Measurements from ENCODE around the gene PRCD. TPM values are rescaled to one million over a fixed set of nuclear protein-coding genes. Genes with fewer than 3 reads are reported as not detected.

PRCD gene
- total RNA-seq = 5.7 and 6.6 TPM in 2 replicates

GRCh38 chr17:76539631-76540271 lies at the start of gene PRCD:
TSS of gene PRCD (plus strand) at chr17:76540044. CDS start at chr17:76540142, 98 bp downstream.

GRCh38 chr17:76501018-76501826 lies 38.6 kb upstream of the PRCD start, which contains the start of gene RHBDF2:
TSS of gene RHBDF2 (minus strand) at chr17:76501423. CDS start at chr17:76481524, 19,899 bp downstream.

GRCh38 chr17:76537578-76538280 lies 2.1 kb upstream of the PRCD start, which contains the start of gene CYGB:
TSS of gene CYGB (minus strand) at chr17:76537709. CDS start at chr17:76537542, 167 bp downstream.

DNA sequence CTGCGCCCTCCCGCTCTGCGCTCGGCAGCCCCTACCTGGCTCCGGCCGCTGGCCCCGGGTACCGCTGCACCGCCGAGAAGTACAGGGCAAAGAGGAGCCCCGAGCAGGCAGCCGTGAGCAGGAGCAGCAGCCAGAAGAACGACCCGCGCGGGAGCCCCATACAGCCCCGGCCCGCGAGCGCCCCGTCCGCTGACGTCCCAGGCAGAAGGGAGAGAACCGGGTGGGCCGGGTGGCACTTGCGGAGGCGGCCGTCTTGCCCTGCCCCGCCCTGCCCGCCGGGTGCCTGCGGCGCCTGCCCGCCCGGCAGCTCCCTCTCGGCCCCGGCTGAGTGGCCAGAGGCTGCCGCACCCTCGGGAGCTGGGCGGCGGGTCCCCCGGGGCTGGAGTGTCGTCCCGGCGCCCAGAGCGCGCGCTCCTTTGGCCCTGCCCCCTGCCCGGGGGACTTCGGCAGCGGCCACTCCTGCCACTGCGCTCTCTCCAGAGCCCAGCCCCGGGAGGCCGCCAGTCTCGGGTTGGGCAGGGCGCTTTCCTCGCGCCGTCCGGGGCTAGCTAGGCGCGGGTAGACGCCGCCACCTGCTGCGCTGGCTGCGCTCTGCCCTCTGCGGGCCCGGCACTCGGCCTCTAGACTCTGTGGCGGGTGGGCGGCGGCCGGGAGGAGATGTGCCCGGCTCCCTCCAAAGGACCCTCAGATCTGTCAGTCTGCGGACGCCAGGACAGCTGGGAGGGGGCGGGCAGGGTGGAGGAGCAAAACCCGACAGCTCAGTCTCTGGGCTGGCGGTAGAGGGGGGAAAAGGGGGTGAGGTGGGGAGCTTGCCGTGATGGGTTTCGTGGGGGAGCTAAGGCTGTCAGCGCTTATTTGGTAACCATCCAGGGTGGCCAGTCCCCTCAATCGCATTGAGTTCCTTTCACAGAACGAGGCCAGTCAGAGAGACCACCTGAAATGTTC lies 46.1 kb downstream of the PRCD start, which contains the start of gene ST6GALNAC2:
ST6GALNAC2 (minus strand) TSS at position 212 of the 945 bp plus-strand sequence; CDS start at position 160, 52 bp downstream.

Other genes with a start within 250 kb of the PRCD start
- gene QRICH2, start 231.8 kb upstream of the PRCD start, total RNA-seq = 0.98 and 1.8 TPM in 2 replicates
- 23.1 and 35.4 TPM in 2 replicates for gene PRPSAP1, start 186.1 kb upstream of the PRCD start, total RNA-seq
- 51.0 and 55.1 TPM in 2 replicates for gene SPHK1, start 155.4 kb upstream of the PRCD start, total RNA-seq
- gene UBE2O, start 86.9 kb upstream of the PRCD start, total RNA-seq = 19.2 and 25.5 TPM in 2 replicates
- not detected in 2 replicates for gene AANAT, start 72.4 kb upstream of the PRCD start, total RNA-seq
- gene RHBDF2, start 38.6 kb upstream of the PRCD start, total RNA-seq = 5.2 and 10.5 TPM in 2 replicates
- gene CYGB, start 2.3 kb upstream of the PRCD start, total RNA-seq = 126 and 147 TPM in 2 replicates
- gene ST6GALNAC2, start 45.8 kb downstream of the PRCD start, total RNA-seq = 1.9 TPM in 1 of 2 replicates, not detected in the other
- gene ST6GALNAC1, start 103.7 kb downstream of the PRCD start, total RNA-seq = not detected in 2 replicates
- 199 and 212 TPM in 2 replicates for gene MXRA7, start 170.9 kb downstream of the PRCD start, total RNA-seq
- gene JMJD6, start 186.6 kb downstream of the PRCD start, total RNA-seq = 14.2 and 14.9 TPM in 2 replicates
- gene METTL23, start 186.8 kb downstream of the PRCD start, total RNA-seq = 23.8 and 37.0 TPM in 2 replicates
- gene SRSF2, start 197.3 kb downstream of the PRCD start, total RNA-seq = 135 and 164 TPM in 2 replicates
- 15.0 and 15.1 TPM in 2 replicates for gene MFSD11, start 198.1 kb downstream of the PRCD start, total RNA-seq